ENCODE data around the gene RIN1.
A peak's percentile ranks its signal among the peaks of the same experiment; 100 is the strongest.

Gene RIN1

DNA sequence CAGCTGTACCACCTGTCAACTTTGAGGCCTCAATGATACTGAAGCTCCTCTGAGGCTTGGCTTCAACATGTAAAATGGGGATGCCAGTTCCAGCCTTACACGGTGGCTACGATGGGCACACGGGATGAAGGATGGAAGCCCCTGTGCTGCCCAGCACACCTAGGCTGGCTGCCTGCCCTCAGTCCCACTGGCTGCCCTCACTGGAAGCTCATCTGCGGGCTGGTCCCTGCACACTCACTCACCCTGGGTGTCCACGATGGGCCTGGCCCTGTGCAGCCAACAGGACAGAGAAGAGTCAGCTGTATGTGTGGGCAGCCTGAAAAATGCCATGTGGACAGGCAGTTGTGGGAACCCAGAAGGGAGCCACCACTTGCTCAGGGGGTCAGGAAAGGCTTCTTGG, 49.5 kb downstream of the RIN1 start:
- no CpG with 5 or more reads among the region's 5 CpGs for WGBS (ENCODE audit: insufficient coverage, insufficient read length)
- DNase-seq (ENCODE audit: low read depth, low spot score): no peak
- Histone ChIP-seq H3K36me3 (ENCODE audit: control insufficient read depth, insufficient read depth, low read length) (0 out of 2 replicates have a peak, but pooled peaks cover 4% of the 10 kb centered on the region), H3K4me1 (ENCODE audit: control insufficient read depth, insufficient read depth, low read length) (peaks cover 3% of the 10 kb centered on the region; the same call in 1 of the 2 replicates), H3K27me3 (ENCODE audit: control insufficient read depth, insufficient read depth, low read length) (peaks cover 3% of the 10 kb centered on the region; the same call in 1 of the 2 replicates), H3K9me3 (ENCODE audit: control insufficient read depth, insufficient read depth, low read length) (no peaks in the 10 kb centered on the region), H3K4me3 (ENCODE audit: low read length) (no peak overlapping the region), H3K27ac (ENCODE audit: low read length) (no peak overlapping the region)

DNA sequence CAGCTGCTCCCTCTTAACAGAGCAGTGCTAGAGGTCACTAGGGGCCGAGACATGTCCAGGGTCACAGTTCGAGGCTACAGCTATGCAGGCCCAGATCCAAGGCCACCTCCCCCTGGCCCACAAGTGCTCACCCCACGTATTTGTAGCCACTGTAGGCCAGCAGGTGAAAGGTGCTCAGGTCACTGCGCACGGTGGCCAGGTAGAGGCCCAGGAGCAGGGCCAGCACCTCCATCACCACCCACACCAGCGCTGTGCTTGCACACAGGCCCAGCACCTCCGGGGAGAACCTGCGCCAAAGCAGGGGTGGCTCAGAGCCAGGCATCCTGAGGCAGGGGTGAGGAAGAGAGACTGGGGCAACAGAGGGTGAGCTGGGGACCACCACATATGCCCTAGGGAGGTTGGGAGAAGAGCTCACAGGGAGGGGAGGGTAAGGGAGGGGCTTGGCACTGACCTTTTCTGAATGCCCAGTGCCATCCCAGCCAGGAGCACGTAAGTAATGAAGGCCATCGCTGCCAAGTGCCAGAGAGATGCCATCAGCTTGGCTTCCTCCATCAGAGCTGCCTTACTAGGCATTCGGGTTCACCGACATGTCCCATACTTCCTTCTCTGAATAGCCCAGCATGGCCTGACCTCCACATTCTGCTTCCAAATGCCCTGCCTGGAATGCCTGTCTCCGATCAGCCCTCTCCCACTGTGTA, 50.8 kb downstream of the RIN1 start:
- H3K27ac ChIP-seq (ENCODE audit: low read length): no peak overlapping the region
- H3K36me3 ChIP-seq (ENCODE audit: control insufficient read depth, insufficient read depth, low read length): 0 out of 2 replicates have a peak, but pooled peaks cover 4% of the 10 kb centered on the region
- no peak overlapping the region for H3K4me3 ChIP-seq (ENCODE audit: low read length)
- H3K9me3 ChIP-seq (ENCODE audit: control insufficient read depth, insufficient read depth, low read length): no peaks in the 10 kb centered on the region
- H3K27me3 ChIP-seq (ENCODE audit: control insufficient read depth, insufficient read depth, low read length): no peaks in the 10 kb centered on the region
- H3K4me1 ChIP-seq (ENCODE audit: control insufficient read depth, insufficient read depth, low read length): peaks cover 3% of the 10 kb centered on the region; the same call in 1 of the 2 replicates
- no peak for DNase-seq (ENCODE audit: low read depth, low spot score)
- no CpG with 5 or more reads among the region's 13 CpGs for WGBS (ENCODE audit: insufficient coverage, insufficient read length)

DNA sequence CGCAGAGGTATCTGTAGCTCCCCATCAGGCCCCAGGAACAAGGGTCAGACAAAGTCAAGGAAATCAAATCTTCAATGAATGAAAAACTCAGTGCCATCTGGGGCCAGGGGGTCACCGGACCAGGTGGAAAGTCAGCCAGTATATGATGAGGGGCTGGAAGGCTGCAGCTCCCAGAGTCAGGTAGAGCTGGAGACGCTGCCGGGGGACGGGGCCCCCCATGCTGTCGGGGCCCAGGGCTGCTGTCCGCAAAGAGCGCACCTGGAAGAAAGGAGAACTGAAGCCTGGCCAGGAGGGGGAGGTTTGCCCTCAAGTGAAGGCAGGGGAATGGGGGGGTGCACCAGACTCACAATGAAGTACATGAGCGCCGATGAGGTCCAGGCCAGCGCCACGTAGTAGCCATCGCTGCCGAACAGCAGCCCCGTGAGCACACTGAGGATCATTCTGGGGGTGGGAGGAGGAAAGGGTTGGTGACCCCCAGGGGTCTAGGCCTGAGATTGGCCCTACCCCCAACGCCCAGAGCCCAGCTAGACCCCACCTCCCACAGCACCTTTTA, 51.6 kb downstream of the RIN1 start:
- WGBS (ENCODE audit: insufficient coverage, insufficient read length): no CpG with 5 or more reads among the region's 16 CpGs
- DNase-seq (ENCODE audit: low read depth, low spot score): no peak
- H3K27me3 ChIP-seq (ENCODE audit: control insufficient read depth, insufficient read depth, low read length): no peaks in the 10 kb centered on the region
- H3K4me3 ChIP-seq (ENCODE audit: low read length): no peak overlapping the region
- 0 out of 2 replicates have a peak, but pooled peaks cover 4% of the 10 kb centered on the region for H3K36me3 ChIP-seq (ENCODE audit: control insufficient read depth, insufficient read depth, low read length)
- H3K4me1 ChIP-seq (ENCODE audit: control insufficient read depth, insufficient read depth, low read length): no peaks in the 10 kb centered on the region
- no peak overlapping the region for H3K27ac ChIP-seq (ENCODE audit: low read length)
- H3K9me3 ChIP-seq (ENCODE audit: control insufficient read depth, insufficient read depth, low read length): no peaks in the 10 kb centered on the region

DNA sequence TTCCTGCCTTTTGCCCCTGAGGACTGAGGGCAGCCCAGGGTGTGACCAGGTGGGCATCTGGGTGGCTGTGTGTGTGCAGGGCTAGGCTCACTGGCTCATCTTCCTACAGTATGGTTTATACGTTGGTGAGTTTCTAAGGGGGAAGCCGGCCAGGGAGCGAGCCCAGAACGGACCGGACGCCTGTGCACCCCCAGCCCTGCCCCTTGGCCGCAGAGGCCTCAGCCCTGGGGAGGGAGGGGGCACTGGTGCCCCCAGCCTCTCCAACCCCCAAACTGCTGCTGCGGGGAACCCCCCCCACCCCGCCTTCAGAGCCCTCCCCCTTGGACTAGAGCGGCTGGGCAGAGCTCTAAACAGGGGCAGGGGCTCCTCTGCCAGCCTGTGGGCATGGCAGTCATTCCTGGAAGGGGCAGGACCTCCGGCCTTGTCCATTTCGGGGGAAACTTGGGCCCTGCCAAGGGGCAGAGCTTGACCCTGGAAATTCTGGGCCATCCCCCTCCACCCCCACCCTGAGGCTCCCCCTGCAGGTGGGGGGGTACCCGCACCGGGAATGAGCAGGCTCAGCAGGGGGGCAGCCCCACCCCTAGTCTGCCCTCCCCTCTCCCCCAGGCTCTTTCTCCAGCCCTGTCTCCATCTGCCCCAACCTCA, 52.7 kb downstream of the RIN1 start:
- no CpG with 5 or more reads among the region's 14 CpGs for WGBS (ENCODE audit: insufficient coverage, insufficient read length)
- Histone ChIP-seq H3K4me3 (ENCODE audit: low read length) (no peak overlapping the region), H3K36me3 (ENCODE audit: control insufficient read depth, insufficient read depth, low read length) (0 out of 2 replicates have a peak, but pooled peaks cover 4% of the 10 kb centered on the region), H3K4me1 (ENCODE audit: control insufficient read depth, insufficient read depth, low read length) (0 out of 2 replicates have a peak, but pooled peaks cover 3% of the 10 kb centered on the region), H3K27me3 (ENCODE audit: control insufficient read depth, insufficient read depth, low read length) (no peaks in the 10 kb centered on the region), H3K27ac (ENCODE audit: low read length) (no peak overlapping the region), H3K9me3 (ENCODE audit: control insufficient read depth, insufficient read depth, low read length) (no peaks in the 10 kb centered on the region)
- no peak for DNase-seq (ENCODE audit: low read depth, low spot score)

DNA sequence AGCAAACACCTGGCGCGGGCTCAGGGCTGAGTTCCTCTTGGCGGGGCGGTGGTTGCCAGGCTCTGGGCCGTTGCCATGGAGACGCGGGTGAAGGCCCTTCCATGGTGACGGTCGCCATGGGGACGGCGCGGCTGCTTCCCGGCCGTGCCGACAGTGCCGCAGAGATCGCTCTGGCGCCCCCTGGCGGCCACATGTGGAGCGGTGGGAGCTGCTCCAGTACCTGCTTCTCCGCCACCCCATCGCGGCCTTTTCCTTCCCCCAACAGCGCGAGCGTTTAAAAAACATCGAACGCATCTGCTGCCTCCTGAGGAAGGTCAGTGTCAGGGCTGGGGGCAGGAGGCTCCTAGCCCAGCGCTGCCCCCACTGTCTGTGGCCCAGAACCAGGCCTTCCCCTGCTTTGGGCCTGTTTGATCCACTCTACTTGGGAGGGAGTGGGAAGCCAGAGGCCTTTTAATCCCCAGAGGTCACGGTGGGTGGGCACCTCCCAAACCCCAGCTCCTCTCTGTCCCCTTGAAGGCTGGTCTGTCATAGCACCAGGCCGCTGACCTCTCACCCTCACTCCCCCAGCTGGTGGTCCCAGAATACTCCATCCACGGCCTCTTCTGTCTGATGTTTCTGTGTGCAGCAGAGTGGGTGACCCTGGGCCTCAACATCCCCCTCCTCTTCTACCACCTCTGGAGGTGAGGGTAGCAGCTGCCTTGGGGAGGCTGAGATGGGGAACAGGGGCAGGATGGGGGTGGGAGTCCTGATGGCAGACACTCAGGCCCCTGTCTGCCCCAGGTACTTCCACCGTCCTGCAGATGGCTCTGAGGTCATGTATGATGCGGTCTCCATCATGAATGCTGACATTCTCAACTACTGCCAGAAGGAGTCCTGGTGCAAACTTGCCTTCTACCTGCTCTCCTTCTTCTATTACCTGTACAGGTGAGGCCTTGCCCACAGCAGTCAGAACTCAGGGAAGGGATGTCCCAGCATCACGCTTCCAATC, 53.5 kb downstream of the RIN1 start:
- H3K4me1 ChIP-seq (ENCODE audit: control insufficient read depth, insufficient read depth, low read length): 0 out of 2 replicates have a peak, but pooled peaks cover 3% of the 10 kb centered on the region
- H3K4me3 ChIP-seq (ENCODE audit: low read length): no peak overlapping the region
- 0 out of 2 replicates have a peak, but pooled peaks cover 4% of the 10 kb centered on the region for H3K36me3 ChIP-seq (ENCODE audit: control insufficient read depth, insufficient read depth, low read length)
- H3K27ac ChIP-seq (ENCODE audit: low read length): no peak overlapping the region
- H3K9me3 ChIP-seq (ENCODE audit: control insufficient read depth, insufficient read depth, low read length): no peaks in the 10 kb centered on the region
- no CpG with 5 or more reads among the region's 35 CpGs for WGBS (ENCODE audit: insufficient coverage, insufficient read length)
- no peaks in the 10 kb centered on the region for H3K27me3 ChIP-seq (ENCODE audit: control insufficient read depth, insufficient read depth, low read length)
- peak; percentile 99 for DNase-seq (ENCODE audit: low read depth, low spot score)
